Ovary (tissue), 9 donors: Measurements from ENCODE around the gene ID3. TPM values are rescaled to one million over a fixed set of nuclear protein-coding genes. Genes with fewer than 3 reads are reported as not detected.
"Not testable (repeated sequence)": the region's sequence is repeated elsewhere in the genome, so short reads cannot be mapped to it uniquely, and the experiment has no call there.

Source experiments
- DNase-seq, 5 donors: peaks; one replicate each; pipeline ENCODE4 v3.0.0-alpha.2; 2019 to 2020
- H3K27ac ChIP-seq, 2 donors: fragments of 200-600 bp; one replicate each; pipeline versions ENCODE4 v1.5.1 to v1.8.0; 2019 to 2022
- H3K27me3 ChIP-seq: fragments of 200-600 bp; one replicate; pipeline ENCODE4 v1.8.0; 2022
- H3K36me3 ChIP-seq: fragments of 200-600 bp; sonication (generic); one replicate; pipeline ENCODE4 v1.5.1; 2019
- H3K4me1 ChIP-seq: one replicate; pipeline ENCODE4 v1.8.1; 2013; ENCODE audit warnings: mild to moderate bottlenecking, moderate library complexity; ENCODE audit not compliant: insufficient read depth
- H3K4me3 ChIP-seq: fragments of 200-600 bp; sonication (generic); one replicate; pipeline ENCODE4 v1.5.1; 2017
- H3K9me3 ChIP-seq, 2 donors: fragments of 200-600 bp in 1 of 2; sonication (generic) in 1 of 2; one replicate each; pipeline versions ENCODE4 v1.5.1 to v1.8.1; 2013 to 2019; ENCODE audit warnings: mild to moderate bottlenecking in 1 of 2, moderate library complexity in 1 of 2
- CTCF ChIP-seq, 3 donors: fragments of 450-650 bp in 2 of 3; fragments of 200-600 bp in 1 of 3; IDR thresholded peaks; one replicate each; pipeline versions ENCODE4 v1.5.1 to v1.8.0; 2016 to 2022; ENCODE audit warnings: antibody characterized with exemption in 3 of 3, mild to moderate bottlenecking in 1 of 3
- EP300 ChIP-seq: sonication (generic); formaldehyde crosslinking; IDR thresholded peaks from one replicate; pipeline ENCODE4 v1.6.1; 2017; ENCODE audit warnings: antibody characterized with exemption
- POLR2A ChIP-seq: fragments of 450-650 bp; IDR thresholded peaks from one replicate; pipeline ENCODE4 v1.6.1; 2017; ENCODE audit warnings: antibody characterized with exemption, mild to moderate bottlenecking, moderate library complexity
- WGBS, 3 donors: extraction: QIAGEN DNeasy Blood & Tissue Kit in 1 of 3; methylation state at CpG; one replicate each; pipeline versions ENCODE4 v1.1.5 to v1.1.7; 2013 to 2017; 5-methylcytosine and 5-hydroxymethylcytosine counted together
- intact Hi-C, 4 donors: fragments of 100-400 bp; cut with DNase I; formaldehyde crosslinking; loops; one replicate each; pipeline versions ENCODE4 v1.11.0 to v1.15.1; 2022 to 2023
- polyA plus RNA-seq, 2 donors: library from polyadenylated mRNA; stranded (reverse); fragments of 200-250 nt in 1 of 2; fragments of 350-450 nt in 1 of 2; fragmentation: Illumina TruSeq in 1 of 2; extraction: RNeasy Lipid Tissue Mini Kit (QIAGEN cat#74804) in 1 of 2; gene quantifications; one replicate each; pipeline ENCODE4 v1.2.3, GENCODE V29; 2013 to 2014
- total RNA-seq, 7 donors: library from RNA; depleted of rRNA in 2 of 7; stranded (reverse); fragments of >200 nt in 2 of 7; fragmentation: NEBNext Ultra II Directional in 3 of 7; extraction: Animal tissue kit (Norgen Biotek cat#: 25700) in 3 of 7; gene quantifications; one replicate each; pipeline versions ENCODE4 v1.1.0 to v1.2.4, GENCODE V29; 2016 to 2023
- donor health status: DM: no; HTN: no; CAD: no; lungs with moderate emphysema.
- donor health status: DM: no; HTN: no; CAD: no.
- donor health status: Bipolar disorder and iron deficiency.
- donor health status: DM: yes; HTN: yes; CAD: no.
- donor health status: DM: no; HTN: no; CAD: no.
- donor health status: DM: yes; HTN: yes; CAD: no.

ID3 gene
- total and polyA plus RNA-seq, 9 donors, result 37.9 to 274 (median 143) TPM

GRCh38 chr1:23589585-23589986, 30.3 kb upstream of the ID3 start:
- intact Hi-C loops, result no loop called here
- Histone ChIP-seq H3K9me3 (no peaks in the 10 kb centered on the region), H3K36me3 (no peaks in the 10 kb centered on the region), H3K4me1 (no peaks in the 10 kb centered on the region), H3K27me3 (no peaks in the 10 kb centered on the region), H3K27ac (no peak overlapping the region), H3K4me3 (no peak overlapping the region)
- no peak for TF ChIP-seq POLR2A
- TF ChIP-seq CTCF (IDR thresholded peaks at IDR 0.05), result no peak
- no peak for TF ChIP-seq EP300
- WGBS, 3 donors, result 85 to 90% (median 88%) methylated on average over 5 of the region's 5 CpGs
- no peak for DNase-seq

GRCh38 chr1:23588749-23589548, 29.6 kb upstream of the ID3 start:
- Histone ChIP-seq H3K36me3 (no peaks in the 10 kb centered on the region), H3K9me3 (no peaks in the 10 kb centered on the region), H3K27me3 (no peaks in the 10 kb centered on the region), H3K4me3 (no peak overlapping the region), H3K4me1 (no peaks in the 10 kb centered on the region), H3K27ac (no peak overlapping the region)
- no peak for DNase-seq
- WGBS, 3 donors, result 69 to 72% (median 70%) methylated on average over 11 of the region's 11 CpGs
- TF ChIP-seq CTCF (IDR thresholded peaks at IDR 0.05) (no peak), POLR2A (no peak), EP300 (no peak)
- intact Hi-C loops, result no loop called here

- H3K36me3 ChIP-seq, result no peaks in the 10 kb centered on the region
- H3K27ac ChIP-seq, result no peak overlapping the region
- WGBS, 3 donors, result 58 to 74% (median 71%) methylated on average over 10 of the region's 10 CpGs
- DNase-seq, result no peak
- TF ChIP-seq EP300 (peak; percentile 35), POLR2A (no peak), CTCF (IDR thresholded peaks at IDR 0.05) (no peak)
- intact Hi-C loops, result no loop called here
- H3K4me1 ChIP-seq, result no peaks in the 10 kb centered on the region
- H3K27me3 ChIP-seq, result no peaks in the 10 kb centered on the region
- H3K9me3 ChIP-seq, result no peaks in the 10 kb centered on the region
- H3K4me3 ChIP-seq, result no peak overlapping the region
These were observed 26.2 kb upstream of the ID3 start for GRCh38 chr1:23585321-23586022.

GRCh38 chr1:23583727-23584126, 24.4 kb upstream of the ID3 start:
- H3K9me3 ChIP-seq, intact Hi-C loops, DNase-seq, H3K4me3 ChIP-seq, H3K27ac ChIP-seq, H3K36me3 ChIP-seq, H3K27me3 ChIP-seq, H3K4me1 ChIP-seq: not testable (repeated sequence)

- 91 to 93% (median 92%) methylated on average over 4 of the region's 4 CpGs for WGBS, 3 donors
These were observed 23.5 kb upstream of the ID3 start for GRCh38 chr1:23582820-23583219.

More at GRCh38 chr1:23582820-23583219, 23.5 kb upstream of the ID3 start:
- TF ChIP-seq CTCF (IDR thresholded peaks at IDR 0.05) (no peak), EP300 (no peak), POLR2A (no peak)
- Histone ChIP-seq H3K4me1 (peaks cover 3% of the 10 kb centered on the region), H3K27ac (no peak overlapping the region), H3K27me3 (no peaks in the 10 kb centered on the region), H3K9me3 (no peaks in the 10 kb centered on the region), H3K4me3 (no peak overlapping the region), H3K36me3 (no peaks in the 10 kb centered on the region)
- DNase-seq, result no peak
- intact Hi-C loops, result no loop called here
